Lung (tissue), 12 donors: ENCODE data around the gene NELFE. TPM values are rescaled to one million over a fixed set of nuclear protein-coding genes. Genes with fewer than 3 reads are reported as not detected.
A peak's percentile ranks its signal among the peaks of the same experiment; 100 is the strongest.

Experiments used
- ATAC-seq: fragments of 200-7000 bp; cut with Tn5 transposase; one replicate; pipeline ENCODE4 v1.9.1; 2020; ENCODE audit warnings: moderate number of reproducible peaks; ENCODE audit not compliant: insufficient read depth, low FRiP score
- DNase-seq, 3 donors: peaks; one replicate each; pipeline ENCODE4 v3.0.0-alpha.2; 2013 to 2017
- H3K27ac ChIP-seq, 2 donors: one replicate each; pipeline ENCODE4 v1.5.1; 2013; ENCODE audit warnings: mild to moderate bottlenecking in 2 of 2, moderate library complexity in 2 of 2, control low read depth in 1 of 2, inconsistent platforms in 1 of 2, low read depth in 1 of 2, low read length in 1 of 2
- H3K27me3 ChIP-seq, 3 donors: one replicate each; pipeline ENCODE4 v1.5.1; 2013; ENCODE audit warnings: low read length in 2 of 3; ENCODE audit not compliant: control insufficient read depth in 3 of 3, insufficient read depth in 3 of 3
- H3K36me3 ChIP-seq, 4 donors: one replicate each; pipeline ENCODE4 v1.5.1; 2013; ENCODE audit warnings: low read length in 4 of 4, mild to moderate bottlenecking in 1 of 4, moderate library complexity in 1 of 4; ENCODE audit not compliant: control insufficient read depth in 4 of 4, insufficient read depth in 4 of 4
- H3K4me1 ChIP-seq, 5 donors: one replicate each; pipeline ENCODE4 v1.5.1; 2013; ENCODE audit warnings: low read length in 5 of 5, mild to moderate bottlenecking in 2 of 5, moderate library complexity in 1 of 5; ENCODE audit not compliant: control insufficient read depth in 5 of 5, insufficient read depth in 5 of 5
- H3K4me3 ChIP-seq: one replicate; pipeline ENCODE4 v1.5.1; 2013; ENCODE audit warnings: mild to moderate bottlenecking, control low read depth, moderate library complexity
- H3K9ac ChIP-seq, 2 donors: one replicate each; pipeline ENCODE4 v1.5.1; 2013; ENCODE audit warnings: low read length in 2 of 2, control low read depth in 1 of 2; ENCODE audit not compliant: insufficient read depth in 1 of 2
- H3K9me3 ChIP-seq, 4 donors: one replicate each; pipeline ENCODE4 v1.5.1; 2013; ENCODE audit warnings: low read length in 3 of 4, mild to moderate bottlenecking in 1 of 4, moderate library complexity in 1 of 4; ENCODE audit not compliant: control insufficient read depth in 4 of 4, insufficient read depth in 3 of 4
- CTCF ChIP-seq: IDR thresholded peaks from 2 replicates; pipeline ENCODE4 v1.5.1; 2012; ENCODE audit warnings: mild to moderate bottlenecking; ENCODE audit errors: control extremely low read depth, extremely low read depth
- WGBS, 2 donors: extraction: QIAGEN DNeasy Blood & Tissue Kit; methylation state at CpG; one replicate each; pipeline ENCODE4 v1.1.7; 2013; 5-methylcytosine and 5-hydroxymethylcytosine counted together
- polyA plus RNA-seq, 2 donors: library from polyadenylated mRNA; stranded (reverse); fragments of 200-250 nt; gene quantifications; one replicate each; pipeline ENCODE4 v1.2.1, GENCODE V29; 2013
- total RNA-seq, 2 donors: library from RNA; depleted of rRNA in 1 of 2; stranded (reverse); fragments of >200 nt in 1 of 2; gene quantifications; one replicate each; pipeline ENCODE4 v1.2.1, GENCODE V29; 2014 to 2021
- donor health status: control.
- donor health status: control.
- donor health status: Bipolar disorder and iron deficiency.
- donor health status: healthy.
- donor health status: DM: yes; HTN: yes; CAD: no.

The NELFE gene
- total and polyA plus RNA-seq, 4 donors: 53.1 to 69.0 (median 58.7) TPM

- 55 to 74% methylated on average over 5 of the region's 5 CpGs for WGBS, 2 donors
- DNase-seq: peak; percentile 47 to 53 (median 52)
- H3K9me3 ChIP-seq: no peaks in the 10 kb centered on the region
- no peaks in the 10 kb centered on the region for H3K27me3 ChIP-seq
- H3K9ac ChIP-seq: no peak overlapping the region
- peaks cover 16 to 39% (median 30%) of the 10 kb centered on the region in 4 donors for H3K36me3 ChIP-seq
- peak; percentile 37 for TF ChIP-seq CTCF
- H3K4me3 ChIP-seq: no peak overlapping the region
- peaks cover 0 to 4% (median 0%) of the 10 kb centered on the region in 5 donors for H3K4me1 ChIP-seq
- ATAC-seq: peak; percentile 79
- peak overlapping the region in 1 of 2 donors; percentile 17 for H3K27ac ChIP-seq
Observed at GRCh38 chr6:31952140-31952805, 6.5 kb downstream of the NELFE start.

GRCh38 chr6:31949926-31950548 is 8.7 kb downstream of the NELFE start:
- TF ChIP-seq CTCF: no peak
- Histone ChIP-seq H3K4me1 (peaks cover 0 to 14% (median 0%) of the 10 kb centered on the region in 5 donors), H3K27me3 (peaks cover 0 to 5% (median 0%) of the 10 kb centered on the region in 3 donors), H3K9me3 (no peaks in the 10 kb centered on the region), H3K9ac (no peak overlapping the region), H3K36me3 (peaks cover 9 to 31% (median 21%) of the 10 kb centered on the region in 4 donors), H3K4me3 (no peak overlapping the region), H3K27ac (no peak overlapping the region)
- DNase-seq (peak in 1 of 3 donors; percentile 3), ATAC-seq (no peak)
- WGBS, 2 donors: 87 to 91% methylated on average over 7 of the region's 7 CpGs

GRCh38 chr6:31948753-31949413 is 9.9 kb downstream of the NELFE start:
- 80 to 90% methylated on average over 6 of the region's 6 CpGs for WGBS, 2 donors
- H3K4me3 ChIP-seq: no peak overlapping the region
- no peak for ATAC-seq

More at GRCh38 chr6:31948753-31949413, 9.9 kb downstream of the NELFE start:
- TF ChIP-seq CTCF: no peak
- Histone ChIP-seq H3K9me3 (no peaks in the 10 kb centered on the region), H3K4me1 (peaks cover 0 to 14% (median 0%) of the 10 kb centered on the region in 5 donors), H3K36me3 (peaks cover 7 to 23% (median 15%) of the 10 kb centered on the region in 4 donors), H3K27ac (no peak overlapping the region), H3K9ac (no peak overlapping the region), H3K27me3 (peaks cover 0 to 5% (median 0%) of the 10 kb centered on the region in 3 donors)
- DNase-seq: peak in 1 of 3 donors; percentile 7
